ENCODE data around the gene BTN3A1. TPM values are rescaled to one million over a fixed set of nuclear protein-coding genes. Genes with fewer than 3 reads are reported as not detected.
"Not testable (repeated sequence)": the region's sequence is repeated elsewhere in the genome, so short reads cannot be mapped to it uniquely, and the experiment has no call there.

BTN3A1 gene
- total RNA-seq, 4 donors from 2014 or later, result 14.4 to 24.6 (median 17.7) TPM

- ATAC-seq (ENCODE audit: low FRiP score) (no peak), DNase-seq (ENCODE audit: low spot score) (no peak)
- no peak for TF ChIP-seq CTCF (IDR thresholded peaks at IDR 0.05)
Observed at GRCh38 chr6:26366504-26366903, 35.6 kb upstream of the BTN3A1 start.

- no peak for DNase-seq (ENCODE audit: low spot score)
- no peak for ATAC-seq (ENCODE audit: low FRiP score)
- TF ChIP-seq CTCF (IDR thresholded peaks at IDR 0.05), result no peak
Observed at GRCh38 chr6:26367114-26367513, 35.0 kb upstream of the BTN3A1 start.

- DNase-seq (ENCODE audit: low spot score); ATAC-seq (ENCODE audit: low FRiP score): not testable (repeated sequence)
Observed at GRCh38 chr6:26371813-26372212, 30.3 kb upstream of the BTN3A1 start.

- DNase-seq (ENCODE audit: low spot score) (no peak), ATAC-seq (ENCODE audit: low FRiP score) (no peak)
- no peak for TF ChIP-seq CTCF (IDR thresholded peaks at IDR 0.05)
Observed at GRCh38 chr6:26372308-26373144, 29.5 kb upstream of the BTN3A1 start.

- no peak for DNase-seq (ENCODE audit: low spot score)
- no peak for TF ChIP-seq CTCF (IDR thresholded peaks at IDR 0.05)
- ATAC-seq (ENCODE audit: low FRiP score), result no peak
Observed at GRCh38 chr6:26375270-26375669, 26.8 kb upstream of the BTN3A1 start.

DNA sequence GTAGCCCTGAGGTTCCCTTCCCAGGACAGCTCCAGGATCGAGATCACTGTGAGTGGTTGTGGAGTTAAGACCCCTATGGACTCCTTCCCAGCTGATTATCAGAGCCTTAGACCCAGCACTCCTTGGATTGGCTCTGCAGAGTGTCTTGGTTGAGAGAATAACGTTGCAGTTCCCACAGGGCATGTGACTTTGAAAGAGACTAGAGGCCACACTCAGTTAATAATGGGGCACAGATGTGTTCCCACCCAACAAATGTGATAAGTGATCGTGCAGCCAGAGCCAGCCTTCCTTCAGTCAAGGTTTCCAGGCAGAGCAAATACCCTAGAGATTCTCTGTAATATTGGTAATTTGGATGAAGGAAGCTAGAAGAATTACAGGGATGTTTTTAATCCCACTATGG lies 24.4 kb upstream of the BTN3A1 start:
- ATAC-seq (ENCODE audit: low FRiP score), result no peak
- no peak for DNase-seq (ENCODE audit: low spot score)
- TF ChIP-seq CTCF (IDR thresholded peaks at IDR 0.05), result no peak

DNA sequence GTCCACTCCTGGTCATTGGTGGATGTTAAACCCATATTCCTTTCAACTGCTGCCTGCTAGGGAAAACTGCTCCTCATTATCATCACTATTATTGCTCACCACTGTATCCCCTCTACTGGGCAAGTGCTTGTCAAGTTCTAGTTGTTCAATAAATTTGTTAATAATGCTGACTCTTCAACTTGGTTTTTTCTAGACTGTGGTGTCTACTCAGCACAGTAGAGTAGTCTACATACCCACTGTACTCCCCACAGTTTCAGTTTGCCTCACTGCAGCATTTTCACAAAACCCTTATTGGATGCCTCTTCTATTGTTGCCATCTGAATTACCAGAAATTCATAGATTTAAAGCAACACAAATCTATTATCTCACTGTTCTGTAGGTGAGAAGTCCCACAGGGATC lies 23.9 kb upstream of the BTN3A1 start:
- ATAC-seq (ENCODE audit: low FRiP score); DNase-seq (ENCODE audit: low spot score): not testable (repeated sequence)

- DNase-seq (ENCODE audit: low spot score) (no peak), ATAC-seq (ENCODE audit: low FRiP score) (no peak)
- no peak for TF ChIP-seq CTCF (IDR thresholded peaks at IDR 0.05)
Observed at GRCh38 chr6:26379292-26379691, 22.8 kb upstream of the BTN3A1 start.
